GM23338 (cell line): ENCODE data around the gene ZNF775. TPM values are rescaled to one million over a fixed set of nuclear protein-coding genes. Genes with fewer than 3 reads are reported as not detected.

Experiments
- ATAC-seq: fragments of 200-7000 bp; cut with Tn5 transposase; 3 replicates; pipeline ENCODE4 v1.9.1; 2020
- DNase-seq: peaks from one replicate; pipeline ENCODE4 v3.0.0-alpha.2; 2015; ENCODE audit warnings: low spot score
- H2AFZ ChIP-seq: fragments of 200-600 bp; sonication (generic); 2 replicates; pipeline ENCODE4 v1.8.0; 2016; ENCODE audit warnings: antibody characterized with exemption, mild to moderate bottlenecking, moderate library complexity
- H3F3A ChIP-seq: fragments of 200-600 bp; sonication (generic); replicated peaks from 2 replicates; pipeline ENCODE4 v1.8.0; 2017; ENCODE audit warnings: antibody characterized with exemption, mixed run types, low read depth
- H3K27ac ChIP-seq: fragments of 200-600 bp; sonication (generic); 2 replicates; pipeline ENCODE4 v1.6.1; 2016; ENCODE audit warnings: low read depth
- H3K27me3 ChIP-seq: fragments of 200-600 bp; sonication (generic); 2 replicates; pipeline ENCODE4 v1.8.0; 2016; ENCODE audit warnings: mild to moderate bottlenecking, mixed run types, moderate library complexity; ENCODE audit not compliant: insufficient read depth
- H3K36me3 ChIP-seq: fragments of 200-600 bp; sonication (generic); 2 replicates; pipeline ENCODE4 v1.8.0; 2016; ENCODE audit warnings: mild to moderate bottlenecking; ENCODE audit not compliant: insufficient read depth
- H3K4me1 ChIP-seq: fragments of 200-600 bp; sonication (generic); 2 replicates; pipeline ENCODE4 v1.8.0; 2016; ENCODE audit warnings: mild to moderate bottlenecking, moderate library complexity; ENCODE audit not compliant: insufficient read depth
- H3K4me2 ChIP-seq: fragments of 200-600 bp; sonication (generic); 2 replicates; pipeline ENCODE4 v1.7.1; 2017; ENCODE audit warnings: mixed run types
- H3K4me3 ChIP-seq: fragments of 200-600 bp; sonication (generic); 2 replicates; pipeline ENCODE4 v1.6.1; 2016; ENCODE audit warnings: mixed run types
- H3K79me2 ChIP-seq: fragments of 200-600 bp; sonication (generic); replicated peaks from 2 replicates; pipeline ENCODE4 v1.8.0; 2017; ENCODE audit warnings: mild to moderate bottlenecking; ENCODE audit not compliant: insufficient read depth
- H3K9me2 ChIP-seq: fragments of 200-600 bp; sonication (generic); 2 replicates; pipeline ENCODE4 v1.8.0; 2017; ENCODE audit not compliant: insufficient read depth
- H4K20me1 ChIP-seq: fragments of 200-600 bp; sonication (generic); replicated peaks from 2 replicates; pipeline ENCODE4 v1.8.0; 2017; ENCODE audit warnings: mild to moderate bottlenecking; ENCODE audit not compliant: insufficient read depth
- H3K27ac Mint-ChIP-seq: 2 replicates; pipeline ENCODE4 v1.8.0; 2020; ENCODE audit warnings: inconsistent platforms, mild to moderate bottlenecking, moderate library complexity, mixed read lengths
- H3K27me3 Mint-ChIP-seq: 3 replicates; pipeline ENCODE4 v1.8.0; 2022; ENCODE audit warnings: low read depth, mild to moderate bottlenecking, moderate library complexity, mixed read lengths, inconsistent platforms; ENCODE audit not compliant: insufficient read depth, poor library complexity
- H3K36me3 Mint-ChIP-seq: 3 replicates; pipeline ENCODE4 v1.8.0; 2021; ENCODE audit warnings: low read depth, mild to moderate bottlenecking, inconsistent platforms, moderate library complexity, mixed read lengths
- H3K4me1 Mint-ChIP-seq: 3 replicates; pipeline ENCODE4 v1.8.0; 2020; ENCODE audit warnings: mild to moderate bottlenecking, inconsistent platforms, mixed read lengths
- H3K4me3 Mint-ChIP-seq: 3 replicates; pipeline ENCODE4 v1.8.0; 2021; ENCODE audit warnings: moderate library complexity, mild to moderate bottlenecking, inconsistent platforms, mixed read lengths
- H3K9me3 Mint-ChIP-seq: 3 replicates; pipeline ENCODE4 v1.8.0; 2020; ENCODE audit warnings: moderate library complexity, mild to moderate bottlenecking, inconsistent platforms, mixed read lengths
- CTCF ChIP-seq, 2 experiments: fragments of 200-600 bp in 1 of 2; sonication (generic) in 1 of 2; conservative IDR thresholded peaks; 2 replicates each; pipeline versions ENCODE4 v1.5.1 to v1.6.1; 2016 to 2017; ENCODE audit warnings: antibody characterized with exemption in 2 of 2, low read depth in 2 of 2, mild to moderate bottlenecking in 2 of 2, moderate library complexity in 1 of 2
- ETS1 ChIP-seq: IDR thresholded peaks from 2 replicates; pipeline ENCODE4 v1.6.1; 2016; ENCODE audit warnings: antibody characterized with exemption
- EZH2 ChIP-seq: fragments of 200-600 bp; sonication (generic); IDR thresholded peaks from one replicate; pipeline ENCODE4 v1.8.0; 2017; ENCODE audit warnings: antibody characterized with exemption, mild to moderate bottlenecking, low read depth; ENCODE audit not compliant: unreplicated experiment
- JUNB ChIP-seq: IDR thresholded peaks from one replicate; pipeline ENCODE4 v1.6.1; 2016; ENCODE audit warnings: antibody characterized with exemption; ENCODE audit not compliant: unreplicated experiment
- POLR2AphosphoS5 ChIP-seq: IDR thresholded peaks from 2 replicates; pipeline ENCODE4 v1.6.1; 2016; ENCODE audit warnings: antibody characterized with exemption, low read depth
- STAT1 ChIP-seq: IDR thresholded peaks from one replicate; pipeline ENCODE4 v1.6.1; 2016; ENCODE audit warnings: antibody characterized with exemption; ENCODE audit not compliant: unreplicated experiment
- ZNF114 ChIP-seq: fragments of 250-450 bp; sonication (Bioruptor Pico); IDR thresholded peaks from 2 replicates; pipeline ENCODE4 v1.5.0; 2020; ENCODE audit warnings: mild to moderate bottlenecking, moderate library complexity
- ZNF462 ChIP-seq: fragments of 250-450 bp; sonication (Bioruptor Pico); IDR thresholded peaks from 2 replicates; pipeline ENCODE4 v1.5.0; 2020; ENCODE audit warnings: mild to moderate bottlenecking, moderate library complexity
- polyA plus RNA-seq: library from polyadenylated mRNA; unstranded; fragments of >200 nt; fragmentation: Nextera tagmentation; extraction: Ambion mirVana; gene quantifications from 2 replicates; pipeline ENCODE4 v1.2.1, GENCODE V29; 2016
- total RNA-seq: library from RNA; depleted of rRNA; stranded (reverse); fragments of >200 nt; shearing (Covaris generic); gene quantifications from 2 replicates; pipeline ENCODE4 v1.2.3, GENCODE V29; 2014

ZNF775 gene
- total and polyA plus RNA-seq, 2 experiments from 2014 or later, result 4.5 to 38.2 TPM

- peaks cover 28% of the 10 kb centered on the region for H3K79me2 ChIP-seq
- H4K20me1 ChIP-seq, result no peaks in the 10 kb centered on the region; the same call in 1 of the 2 replicates
- TF ChIP-seq STAT1, result no peak
- no peak for TF ChIP-seq ETS1
- TF ChIP-seq POLR2AphosphoS5, result peak; percentile 53
- TF ChIP-seq EZH2, result no peak
- TF ChIP-seq ZNF114, result no peak
- no peak within 1 kb of the TSS for H3K27ac ChIP-seq
- peaks cover 25% of the 10 kb centered on the region for H3K9me3 Mint-ChIP-seq
- H3F3A ChIP-seq, result peaks cover 13% of the 10 kb centered on the region; the same call in 1 of the 2 replicates
- peaks cover 28% of the 10 kb centered on the region for H3K27me3 ChIP-seq
- peaks cover 37% of the 10 kb centered on the region for H3K27me3 Mint-ChIP-seq
- ATAC-seq (peak; percentile 72), DNase-seq (peak; percentile 84)
- H3K4me3 Mint-ChIP-seq, result peak within 1 kb of the TSS; percentile 93
- H3K4me3 ChIP-seq, result peak within 1 kb of the TSS; percentile 93
- no peaks in the 10 kb centered on the region for H3K9me2 ChIP-seq
- H3K36me3 Mint-ChIP-seq, result peaks cover 41% of the 10 kb centered on the region
- H3K4me1 ChIP-seq, result peaks cover 31% of the 10 kb centered on the region
- H2AFZ ChIP-seq, result peak within 1 kb of the TSS; percentile 93
- H3K4me1 Mint-ChIP-seq, result peaks cover 51% of the 10 kb centered on the region
- peaks cover 4% of the 10 kb centered on the region; the same call in 1 of the 2 replicates for H3K36me3 ChIP-seq
- no peak within 1 kb of the TSS for H3K27ac Mint-ChIP-seq
- H3K4me2 ChIP-seq, result peak within 1 kb of the TSS; percentile 94
Measured at GRCh38 chr7:150341263-150342120, 37.6 kb upstream of the ZNF775 start, which contains the start of gene RARRES2. Gene RARRES2 (minus strand): TSS chr7:150341629. CDS start chr7:150340609, 1,020 bp downstream.

- H3K4me3 ChIP-seq, result peak overlapping the region; percentile 93
- no peak for DNase-seq
- no peak for TF ChIP-seq CTCF (conservative IDR thresholded peaks at IDR 0.05; ENCODE audit: low read depth in 2 of 2)
- no peak for TF ChIP-seq JUNB
- no peak for TF ChIP-seq POLR2AphosphoS5
- no peak for TF ChIP-seq ZNF462 (CRISPR knock-in tag)
Measured at GRCh38 chr7:150342121-150342408, 37.1 kb upstream of the ZNF775 start.

More at GRCh38 chr7:150342121-150342408, 37.1 kb upstream of the ZNF775 start:
- ATAC-seq, result peak; percentile 2
- peaks cover 46% of the 10 kb centered on the region for H3K4me1 Mint-ChIP-seq
- peak overlapping the region; percentile 93 for H3K4me3 Mint-ChIP-seq
- Histone ChIP-seq H3K27ac (no peak overlapping the region), H3K36me3 (peaks cover 4% of the 10 kb centered on the region; the same call in 1 of the 2 replicates), H3K4me2 (peak overlapping the region; percentile 88), H3F3A (0 out of 2 replicates have a peak, but pooled peaks cover 10% of the 10 kb centered on the region), H2AFZ (peak overlapping the region; percentile 93; the same call in 1 of the 2 replicates), H3K4me1 (peaks cover 29% of the 10 kb centered on the region), H3K27me3 (peaks cover 28% of the 10 kb centered on the region), H4K20me1 (no peaks in the 10 kb centered on the region; the same call in 1 of the 2 replicates), H3K9me2 (no peaks in the 10 kb centered on the region), H3K79me2 (peaks cover 28% of the 10 kb centered on the region)
- no peak overlapping the region for H3K27ac Mint-ChIP-seq
- H3K27me3 Mint-ChIP-seq, result peaks cover 37% of the 10 kb centered on the region
- H3K9me3 Mint-ChIP-seq, result peaks cover 25% of the 10 kb centered on the region
- peaks cover 36% of the 10 kb centered on the region for H3K36me3 Mint-ChIP-seq
